Stimulated activated memory B cell treated with anti-CD40 and anti-IgM and Interleukin-4, amounts not matched to agents 10 μg/mL and 1 μg/mL and 100 μg/mL, for 72 hours (primary cell): Measurements from ENCODE around the gene CAMP.
"Not testable (repeated sequence)": the region's sequence is repeated elsewhere in the genome, so short reads cannot be mapped to it uniquely, and the experiment has no call there.

ENCODE experiments used
- ATAC-seq: fragments of 150-1000 bp; cut with Tn5 transposase; 2 replicates; pipeline ENCODE4 v1.10.0; 2021
- H3K27ac Mint-ChIP-seq: one replicate; pipeline ENCODE4 v1.8.0; 2022; ENCODE audit warnings: mild to moderate bottlenecking, mixed read lengths
- H3K27me3 Mint-ChIP-seq: one replicate; pipeline ENCODE4 v1.8.0; 2022; ENCODE audit warnings: mixed read lengths
- H3K36me3 Mint-ChIP-seq: one replicate; pipeline ENCODE4 v1.8.0; 2022; ENCODE audit warnings: mixed read lengths
- H3K4me1 Mint-ChIP-seq: one replicate; pipeline ENCODE4 v1.8.0; 2022; ENCODE audit warnings: mixed read lengths
- H3K4me3 Mint-ChIP-seq: one replicate; pipeline ENCODE4 v1.8.0; 2022; ENCODE audit warnings: mild to moderate bottlenecking, moderate library complexity, mixed read lengths
- H3K9me3 Mint-ChIP-seq: one replicate; pipeline ENCODE4 v1.8.0; 2022; ENCODE audit warnings: mixed read lengths

The CAMP gene

GRCh38 chr3:48268381-48268935 is 45.2 kb downstream of the CAMP start:
- Mint-ChIP-seq H3K9me3 (no peaks in the 10 kb centered on the region), H3K36me3 (peaks cover 52% of the 10 kb centered on the region), H3K4me3 (no peak overlapping the region), H3K27me3 (no peaks in the 10 kb centered on the region), H3K27ac (peak overlapping the region; percentile 82), H3K4me1 (peaks cover 16% of the 10 kb centered on the region)
- peak; percentile 92 for ATAC-seq

DNA sequence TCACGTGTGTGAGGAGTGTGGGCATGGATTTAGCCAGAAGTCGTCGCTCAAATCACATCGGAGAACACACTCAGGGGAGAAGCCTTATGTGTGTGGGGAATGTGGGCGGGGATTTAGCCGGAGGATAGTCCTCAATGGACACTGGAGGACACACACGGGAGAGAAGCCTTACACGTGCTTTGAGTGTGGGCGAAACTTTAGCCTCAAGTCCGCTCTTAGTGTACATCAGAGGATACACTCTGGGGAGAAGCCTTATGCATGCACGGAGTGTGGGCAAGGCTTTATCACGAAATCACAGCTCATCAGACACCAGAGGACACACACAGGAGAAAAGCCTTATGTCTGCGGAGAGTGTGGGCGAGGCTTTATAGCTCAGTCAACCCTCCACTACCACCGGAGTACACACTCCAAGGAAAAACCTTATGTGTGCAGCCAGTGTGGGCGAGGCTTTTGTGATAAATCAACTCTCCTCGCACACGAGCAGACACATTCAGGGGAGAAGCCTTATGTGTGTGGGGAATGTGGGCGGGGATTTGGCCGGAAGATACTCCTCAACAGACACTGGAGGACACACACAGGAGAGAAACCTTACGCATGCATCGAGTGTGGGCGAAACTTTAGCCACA is 45.8 kb downstream of the CAMP start:
- Mint-ChIP-seq H3K27me3 (no peaks in the 10 kb centered on the region), H3K4me3 (no peak overlapping the region), H3K9me3 (no peaks in the 10 kb centered on the region), H3K27ac (peak overlapping the region; percentile 82), H3K36me3 (peaks cover 46% of the 10 kb centered on the region), H3K4me1 (peaks cover 20% of the 10 kb centered on the region)
- no peak for ATAC-seq

GRCh38 chr3:48269592-48269991 is 46.3 kb downstream of the CAMP start:
- no peaks in the 10 kb centered on the region for H3K9me3 Mint-ChIP-seq

DNA sequence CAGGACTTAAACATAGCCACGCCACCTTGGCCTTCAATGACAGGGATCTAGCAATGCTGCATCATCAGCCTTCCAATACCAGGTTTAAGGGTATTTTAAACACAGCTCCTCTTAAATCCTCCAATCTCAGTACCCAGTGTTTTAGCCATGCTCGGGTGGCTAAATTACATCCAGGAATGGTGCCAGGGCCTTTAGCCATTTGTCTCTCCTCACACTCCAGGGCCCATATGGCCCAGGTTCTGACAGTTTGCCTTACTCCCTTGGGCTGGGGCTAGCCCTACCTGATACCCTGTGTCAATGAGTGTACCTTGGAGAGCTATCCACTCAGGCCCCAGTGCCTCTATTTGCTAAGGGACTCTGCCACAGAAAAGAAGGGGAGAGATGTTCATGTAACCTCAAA is 47.0 kb downstream of the CAMP start:
- Mint-ChIP-seq H3K9me3 (no peaks in the 10 kb centered on the region), H3K27me3 (no peaks in the 10 kb centered on the region), H3K27ac (no peak overlapping the region), H3K4me1 (peaks cover 20% of the 10 kb centered on the region), H3K36me3 (peaks cover 44% of the 10 kb centered on the region), H3K4me3 (no peak overlapping the region)
- no peak for ATAC-seq

More at GRCh38 chr3:48269592-48269991, 46.3 kb downstream of the CAMP start:
- H3K27ac Mint-ChIP-seq: peak overlapping the region; percentile 82
- no peak overlapping the region for H3K4me3 Mint-ChIP-seq
- ATAC-seq: no peak
- peaks cover 44% of the 10 kb centered on the region for H3K36me3 Mint-ChIP-seq
- peaks cover 20% of the 10 kb centered on the region for H3K4me1 Mint-ChIP-seq
- no peaks in the 10 kb centered on the region for H3K27me3 Mint-ChIP-seq

- H3K9me3 Mint-ChIP-seq, H3K4me3 Mint-ChIP-seq, H3K27ac Mint-ChIP-seq, ATAC-seq, H3K27me3 Mint-ChIP-seq: not testable (repeated sequence)
- Mint-ChIP-seq H3K4me1 (peaks cover 20% of the 10 kb centered on the region), H3K36me3 (peaks cover 44% of the 10 kb centered on the region)
Measured at GRCh38 chr3:48271223-48271622, 47.9 kb downstream of the CAMP start.

DNA sequence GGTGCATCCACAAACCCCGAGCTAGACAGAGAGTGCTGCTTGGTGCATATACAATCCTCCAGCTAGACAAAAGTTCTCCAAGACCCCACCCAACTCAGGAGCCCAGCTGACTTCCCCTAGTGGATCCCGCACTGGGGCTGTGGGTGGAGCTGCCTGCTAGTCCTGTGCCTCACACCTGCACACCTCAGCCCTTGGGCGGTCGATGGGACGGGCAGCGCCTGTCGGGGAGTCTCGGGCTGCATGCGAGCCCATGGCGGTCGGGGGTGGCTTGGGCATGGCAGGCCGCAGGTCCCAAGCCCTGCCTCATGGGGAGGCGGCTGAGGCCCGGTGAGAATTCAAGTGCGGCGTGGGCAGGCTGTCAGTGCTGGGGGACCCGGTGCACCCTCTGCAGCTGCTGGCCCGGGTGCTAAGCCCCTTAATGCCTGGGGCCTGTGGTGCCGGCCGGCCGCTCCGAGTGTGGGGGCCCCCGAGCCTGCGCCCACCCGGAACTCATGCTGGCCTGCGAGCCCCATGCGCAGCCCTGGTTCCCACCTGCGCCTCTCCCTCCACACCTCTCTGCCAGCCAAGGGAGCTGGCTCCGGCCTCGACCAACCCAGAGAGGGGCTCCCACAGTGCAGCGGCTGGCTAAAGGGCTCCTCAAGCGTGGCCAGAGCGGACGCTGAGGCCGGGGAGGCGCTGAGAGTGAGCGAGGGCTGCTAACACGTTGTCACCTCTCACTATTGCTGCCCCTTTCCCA is 48.6 kb downstream of the CAMP start:
- Mint-ChIP-seq H3K36me3 (peaks cover 40% of the 10 kb centered on the region), H3K27me3 (no peaks in the 10 kb centered on the region), H3K27ac (no peak overlapping the region), H3K4me3 (no peak overlapping the region), H3K9me3 (no peaks in the 10 kb centered on the region), H3K4me1 (peaks cover 20% of the 10 kb centered on the region)
- no peak for ATAC-seq

DNA sequence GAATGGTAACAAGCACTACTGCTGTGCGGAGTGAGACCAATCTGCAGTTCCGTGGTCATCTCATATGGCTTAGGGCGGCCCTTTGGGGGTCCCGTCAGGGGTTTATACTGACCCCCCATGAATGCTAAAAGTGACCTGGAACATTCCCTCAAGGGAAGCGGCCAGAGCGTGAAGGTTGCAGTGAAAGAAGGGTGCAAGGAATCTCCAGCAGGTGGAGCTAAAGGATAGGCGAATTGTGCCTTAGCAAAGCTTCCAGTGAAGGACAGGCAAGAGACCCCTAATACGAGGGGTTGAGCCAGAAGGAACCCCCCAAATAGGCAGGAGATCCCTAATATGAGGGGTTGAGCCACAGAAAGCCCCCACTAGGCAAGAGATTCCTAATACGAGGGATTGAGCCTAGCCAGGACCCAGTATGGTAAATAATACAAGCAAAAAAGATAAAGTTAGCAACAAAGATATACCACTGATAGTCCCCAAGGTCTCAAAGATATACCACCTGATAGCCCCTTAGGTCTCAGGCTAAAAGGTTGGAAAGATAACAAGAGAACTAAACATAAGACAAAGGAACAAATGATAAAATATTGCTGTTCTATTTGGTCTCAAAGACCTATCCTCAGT is 50.4 kb downstream of the CAMP start:
- Mint-ChIP-seq H3K27ac (no peak overlapping the region), H3K4me1 (peaks cover 8% of the 10 kb centered on the region), H3K27me3 (no peaks in the 10 kb centered on the region), H3K4me3 (no peak overlapping the region), H3K9me3 (no peaks in the 10 kb centered on the region), H3K36me3 (peaks cover 25% of the 10 kb centered on the region)
- peak; percentile 69 for ATAC-seq

DNA sequence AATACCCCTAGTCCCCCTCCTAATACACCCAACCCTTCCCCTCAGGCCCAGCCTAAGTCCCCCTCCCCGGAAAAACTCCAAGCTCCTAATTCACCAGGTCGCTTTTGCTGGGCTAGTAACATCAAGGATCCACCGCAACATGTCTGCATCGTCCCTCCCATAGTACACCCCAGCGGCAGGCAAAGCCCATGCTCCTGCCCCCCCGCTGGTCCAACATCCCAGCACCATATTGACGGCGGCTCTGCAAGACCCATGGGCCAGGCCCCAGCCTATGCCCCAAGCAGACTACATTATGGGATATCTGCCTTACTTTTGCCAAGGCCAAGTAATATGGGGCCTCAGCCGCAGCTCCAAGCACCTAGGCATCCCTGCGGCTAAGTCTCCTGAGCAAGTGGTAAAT is 51.2 kb downstream of the CAMP start:
- ATAC-seq: no peak
- peaks cover 6% of the 10 kb centered on the region for H3K4me1 Mint-ChIP-seq
- H3K27me3 Mint-ChIP-seq: no peaks in the 10 kb centered on the region
- no peak overlapping the region for H3K27ac Mint-ChIP-seq
- peaks cover 18% of the 10 kb centered on the region for H3K36me3 Mint-ChIP-seq
- H3K4me3 Mint-ChIP-seq: no peak overlapping the region
- no peaks in the 10 kb centered on the region for H3K9me3 Mint-ChIP-seq
